ENCODE results near the gene ANO4.
"Not testable (repeated sequence)": the region's sequence is repeated elsewhere in the genome, so short reads cannot be mapped to it uniquely, and the experiment has no call there.

ANO4 gene

DNA sequence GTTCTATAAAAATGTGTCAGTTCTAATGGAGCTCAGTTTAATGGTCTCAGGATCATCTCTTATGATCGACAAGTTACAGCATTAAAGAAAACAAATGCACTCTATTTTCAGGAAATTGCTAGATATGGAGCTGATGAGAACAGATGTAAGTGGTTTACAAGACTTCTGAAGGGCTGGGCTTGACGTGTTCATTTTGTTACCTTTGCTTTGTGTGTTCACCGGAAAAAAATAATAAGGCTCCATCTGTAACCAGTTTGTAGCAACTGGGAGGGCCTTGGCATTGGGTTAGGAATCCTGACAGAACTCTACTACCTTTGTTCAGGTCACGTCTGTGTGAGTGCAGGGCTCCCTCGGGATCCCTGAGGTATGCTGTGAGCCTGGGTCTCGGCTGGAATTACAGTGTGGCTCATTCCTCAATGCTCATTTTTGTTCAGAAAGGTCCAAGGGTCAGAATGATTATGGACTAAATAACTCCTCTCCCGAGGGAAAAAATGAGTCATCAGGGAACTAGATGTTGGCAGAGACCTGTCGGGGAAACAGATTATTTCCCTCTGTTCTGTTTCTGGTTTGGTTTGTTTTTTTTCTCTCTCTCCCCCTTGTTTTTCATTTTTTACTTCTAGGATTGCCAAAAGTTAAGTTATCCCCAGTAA lies 257.4 kb downstream of the ANO4 start:
- no peak for DNase-seq

DNA sequence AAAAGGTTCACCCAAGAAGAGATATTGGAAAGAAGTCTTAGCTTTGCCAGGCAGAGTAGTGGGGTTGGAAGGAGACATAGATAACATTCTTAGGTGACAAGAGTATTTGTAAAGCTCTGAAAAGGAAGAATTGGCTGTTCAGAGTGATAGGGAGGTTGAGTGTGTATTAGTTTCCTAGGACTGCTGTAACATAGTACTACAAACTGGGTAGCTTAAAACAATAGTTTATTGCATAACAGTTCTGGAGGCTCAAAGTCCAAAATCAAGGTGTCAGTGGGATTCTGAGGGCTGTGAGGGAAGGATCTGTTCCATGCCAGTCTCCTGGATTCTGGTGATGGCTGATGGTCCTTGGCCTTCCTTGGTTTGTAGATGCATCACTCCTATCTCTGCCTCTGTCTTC lies 258.6 kb downstream of the ANO4 start:
- no peak for DNase-seq

DNA sequence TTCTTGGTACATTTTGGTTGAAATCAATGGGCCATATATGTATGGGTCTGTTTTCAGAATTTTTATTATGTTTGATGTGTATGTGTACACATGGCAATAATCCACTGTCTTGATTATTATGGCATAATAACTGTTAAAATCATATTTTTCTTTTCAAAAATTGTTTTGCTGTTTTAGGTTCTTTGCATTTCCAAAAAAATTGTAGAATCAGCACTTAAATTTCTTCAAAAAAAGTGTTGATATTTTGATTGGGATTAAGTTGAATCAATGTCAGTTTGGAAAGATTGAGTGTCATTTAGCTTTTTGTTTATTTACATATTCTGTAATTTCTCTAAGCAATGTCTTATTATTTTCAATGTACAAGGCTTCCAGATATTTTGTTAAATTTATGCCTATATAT lies 261.4 kb downstream of the ANO4 start:
- DNase-seq: no peak

DNA sequence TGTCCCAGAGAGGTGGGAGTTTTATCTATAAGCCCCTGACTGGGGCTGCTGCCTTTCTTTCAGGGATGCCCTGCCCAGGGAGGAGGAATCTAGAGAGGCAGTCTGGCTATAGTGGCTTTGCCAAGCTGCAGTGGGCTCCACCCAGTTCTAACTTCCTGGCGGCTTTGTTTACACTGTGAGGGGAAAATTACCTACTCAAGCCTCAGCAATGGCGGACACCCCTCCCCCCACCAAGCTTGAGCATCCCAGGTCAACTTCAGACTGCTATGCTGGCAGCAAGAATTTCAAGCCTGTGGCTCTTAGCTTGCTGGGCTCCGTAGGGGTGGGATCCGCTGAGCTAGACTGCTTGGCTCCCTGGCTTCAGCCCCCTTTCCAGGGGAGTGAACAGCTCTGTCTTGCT lies 267.9 kb downstream of the ANO4 start:
- not testable (repeated sequence) for DNase-seq

DNA sequence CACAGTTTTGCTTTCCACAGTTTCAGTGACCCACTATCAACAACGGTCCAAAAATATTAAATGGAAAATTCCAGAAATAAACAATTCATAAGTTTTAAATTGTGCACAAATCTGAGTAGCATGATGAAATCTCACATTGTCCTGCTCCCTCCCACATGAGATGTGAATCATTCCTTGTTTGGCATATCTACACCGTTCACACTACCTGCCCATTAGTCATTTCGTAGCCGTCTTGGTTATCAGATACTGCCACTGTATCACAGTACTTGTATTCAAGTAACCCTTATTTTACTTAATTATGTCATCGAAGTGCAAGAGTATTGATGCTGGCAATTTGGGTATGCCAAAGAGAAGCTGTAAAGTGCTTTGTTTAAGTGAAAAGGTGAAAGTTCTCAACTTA lies 270.1 kb downstream of the ANO4 start:
- DNase-seq: no peak

DNA sequence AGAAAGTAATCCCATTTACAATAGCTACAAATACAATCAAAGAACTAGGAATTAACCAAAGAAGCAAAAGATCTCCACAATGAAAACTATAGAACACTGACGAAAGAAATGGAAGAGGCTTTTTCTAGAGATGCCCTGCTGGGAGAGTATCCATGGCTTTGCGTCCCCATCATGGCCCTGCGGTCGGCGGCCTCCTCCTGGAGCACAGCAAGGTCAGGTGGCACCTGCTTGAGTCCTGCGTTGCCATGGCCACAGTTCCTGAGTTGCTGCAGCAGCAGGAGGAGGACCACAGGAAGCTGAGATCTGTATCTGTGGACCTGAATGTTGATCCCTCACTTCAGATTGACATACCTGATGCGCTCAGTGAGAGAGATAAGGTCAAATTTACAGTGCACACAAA lies 271.9 kb downstream of the ANO4 start:
- DNase-seq: no peak

DNA sequence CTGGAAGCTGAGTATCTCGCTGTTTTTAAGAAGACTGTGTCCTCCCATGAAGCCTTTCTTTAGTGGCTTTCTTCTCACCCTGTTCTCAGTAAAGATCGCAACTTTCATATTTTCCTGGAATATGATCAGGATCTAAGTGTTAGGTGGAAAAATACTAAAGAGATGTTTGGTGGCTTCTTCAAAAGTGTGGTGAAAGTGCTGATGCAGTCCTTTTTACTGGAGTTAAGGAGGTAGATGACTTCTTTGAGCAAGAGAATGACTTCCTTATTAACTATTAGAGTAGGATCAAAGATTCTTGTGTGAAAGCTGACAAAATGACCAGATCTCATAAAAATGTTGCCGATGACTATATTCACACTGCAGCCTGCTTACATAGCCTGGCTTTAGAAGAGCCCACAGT lies 273.8 kb downstream of the ANO4 start:
- no peak for DNase-seq

DNA sequence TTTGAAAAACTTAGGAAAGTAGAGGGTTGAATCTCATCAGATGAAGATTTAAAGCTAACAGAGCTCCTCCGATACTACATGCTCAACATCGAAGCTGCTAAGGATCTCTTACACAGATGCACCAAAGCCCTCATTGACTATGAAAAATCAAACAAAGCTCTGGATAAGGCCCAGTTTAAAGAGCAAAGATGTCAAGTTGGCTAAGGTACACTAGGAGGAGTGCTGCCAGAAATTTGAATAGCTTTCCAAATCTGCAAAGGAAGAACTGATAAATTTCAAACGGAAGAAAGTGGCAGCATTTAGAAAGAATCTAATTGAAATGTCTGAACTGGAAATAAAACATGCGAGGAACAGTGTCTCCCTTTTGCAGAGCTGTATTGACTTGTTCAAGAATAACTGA lies 274.3 kb downstream of the ANO4 start:
- no peak for DNase-seq

DNA sequence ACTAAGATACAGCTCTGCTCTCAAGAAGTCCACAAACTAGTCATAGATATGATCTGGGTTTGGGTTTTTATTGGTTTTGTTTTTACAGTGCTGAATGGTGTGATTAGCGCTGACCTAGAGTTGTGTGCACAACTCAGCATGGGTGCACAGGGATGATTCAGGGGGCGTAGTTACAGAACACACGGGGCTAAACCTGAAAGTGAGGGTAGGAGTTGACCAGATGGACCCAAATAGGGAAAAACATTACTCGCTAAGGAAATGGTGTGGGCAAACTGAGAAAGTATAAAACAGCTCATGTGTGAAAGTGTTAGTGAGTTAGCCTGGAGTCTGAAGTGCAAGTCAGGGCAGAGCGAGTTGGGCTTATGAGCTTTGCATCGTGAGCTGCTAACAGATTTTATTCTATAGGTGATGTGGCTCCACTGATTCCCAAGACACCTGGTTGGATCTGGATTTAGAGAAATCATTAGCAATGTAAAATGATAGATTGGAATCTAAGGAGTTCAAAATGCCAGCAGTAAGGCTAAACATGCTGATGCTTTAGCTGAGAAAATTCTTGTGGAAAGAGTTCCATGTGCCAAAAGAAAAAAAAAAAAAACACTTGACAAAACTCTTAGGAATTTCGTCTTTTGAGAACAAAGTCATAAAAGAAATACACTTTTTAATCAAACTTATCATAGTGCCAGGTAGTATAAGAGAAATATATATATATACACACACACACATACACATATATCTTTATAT lies 280.5 kb downstream of the ANO4 start:
- DNase-seq: no peak

DNA sequence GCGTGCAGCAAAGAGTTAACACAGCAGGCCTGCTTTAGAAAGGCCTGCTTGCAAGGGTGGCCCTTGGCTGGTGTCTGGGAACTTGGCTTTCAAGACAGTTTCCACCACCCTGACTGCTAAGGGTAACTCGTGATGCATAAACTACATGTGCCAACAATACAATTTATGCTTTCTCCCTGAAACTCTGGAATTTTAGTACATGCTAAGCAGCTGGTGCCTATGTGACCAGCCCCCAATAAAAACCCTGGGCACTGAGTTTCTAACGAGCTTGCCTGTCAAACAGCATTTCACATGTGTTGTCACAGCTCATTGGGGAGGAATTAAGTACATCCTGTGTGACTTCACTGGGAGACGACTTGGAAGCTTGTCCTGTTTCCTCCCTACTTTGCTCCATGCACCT lies 282.3 kb downstream of the ANO4 start:
- DNase-seq: no peak

DNA sequence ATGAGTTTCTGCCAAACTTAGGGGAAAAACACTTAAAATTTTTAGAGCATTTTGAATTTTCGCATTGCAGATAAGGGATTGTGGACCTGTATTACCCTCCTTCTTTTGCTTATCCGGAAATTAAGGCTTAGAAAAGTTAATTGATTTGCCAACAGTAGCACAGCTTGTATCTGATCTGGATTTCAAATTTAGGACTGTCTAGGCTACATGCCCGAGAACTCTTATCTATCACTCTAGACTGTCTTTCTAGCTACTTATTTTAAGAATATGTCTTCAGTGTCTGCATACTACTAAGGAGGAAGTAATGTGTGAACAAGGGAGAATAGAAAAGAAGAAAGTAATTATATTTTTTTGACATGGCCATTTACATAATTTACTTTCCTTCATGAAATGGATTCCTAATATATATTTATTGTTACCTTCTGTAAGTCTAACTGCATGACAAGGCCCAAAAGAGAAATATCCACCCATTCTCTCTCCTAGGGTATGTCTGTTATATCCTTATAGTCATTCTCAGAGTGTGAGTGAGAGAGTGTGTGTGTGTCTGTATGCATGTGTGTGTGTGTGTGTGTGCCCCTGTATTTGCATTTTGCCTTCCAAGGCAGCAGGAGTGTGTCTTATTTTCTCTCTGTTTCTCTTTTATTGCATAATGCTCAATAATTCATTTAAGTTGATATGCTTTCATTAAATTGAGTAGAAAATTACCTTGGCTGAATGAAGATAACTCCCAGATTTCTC lies 283.4 kb downstream of the ANO4 start:
- DNase-seq: no peak

DNA sequence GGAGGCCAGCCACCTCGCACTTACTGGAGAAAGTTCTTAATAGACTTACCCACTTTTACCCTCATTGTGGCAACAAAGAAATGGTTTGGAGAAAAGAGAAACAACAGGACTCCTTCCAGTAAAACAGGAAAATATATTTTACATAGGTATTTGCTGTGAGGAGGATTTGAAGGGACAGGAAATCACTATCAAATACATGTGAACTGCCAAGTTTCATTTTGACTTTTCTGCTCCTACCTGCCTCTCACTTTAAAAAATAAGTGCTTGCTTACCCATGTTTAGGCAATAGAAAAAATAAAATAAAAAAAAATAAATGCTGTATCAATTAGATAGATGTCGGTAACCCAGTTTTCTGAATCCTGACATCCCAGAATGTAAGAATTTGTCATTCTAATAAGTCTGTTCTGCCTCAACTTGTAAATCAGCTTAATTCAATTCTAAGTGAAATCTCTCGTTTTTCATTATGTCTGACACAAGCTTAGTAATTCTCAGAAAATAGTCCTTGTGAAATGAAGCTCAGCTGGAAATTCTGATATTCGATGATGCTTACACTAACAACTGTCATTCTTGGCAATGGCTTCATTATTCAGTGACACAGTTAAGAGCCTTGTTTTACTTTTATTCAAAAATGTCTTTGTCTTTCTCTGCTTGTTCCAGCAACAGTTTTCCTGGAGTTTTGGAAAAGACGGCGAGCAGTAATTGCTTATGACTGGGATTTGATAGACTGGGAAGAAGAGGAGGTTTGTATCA lies 284.1 kb downstream of the ANO4 start:
- no peak for DNase-seq

DNA sequence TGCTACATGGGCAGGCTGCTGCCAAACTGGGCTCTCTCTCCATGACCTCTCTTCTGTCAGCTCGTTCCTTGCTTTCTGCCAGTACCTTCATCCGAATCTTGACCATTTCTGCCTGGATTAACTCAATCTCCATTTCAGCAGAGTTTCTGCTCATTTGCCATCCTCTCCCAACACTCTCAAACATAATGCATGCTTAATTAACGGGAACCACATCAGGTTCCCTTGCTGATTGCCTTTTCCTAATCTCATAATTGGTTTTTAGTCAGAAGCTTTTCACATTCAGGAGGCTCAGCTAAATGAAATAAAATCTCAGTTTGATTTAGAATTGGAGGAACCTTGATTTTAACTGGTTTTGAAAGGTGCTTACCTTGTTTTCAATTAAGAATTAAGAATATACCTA lies 288.1 kb downstream of the ANO4 start:
- DNase-seq: no peak

DNA sequence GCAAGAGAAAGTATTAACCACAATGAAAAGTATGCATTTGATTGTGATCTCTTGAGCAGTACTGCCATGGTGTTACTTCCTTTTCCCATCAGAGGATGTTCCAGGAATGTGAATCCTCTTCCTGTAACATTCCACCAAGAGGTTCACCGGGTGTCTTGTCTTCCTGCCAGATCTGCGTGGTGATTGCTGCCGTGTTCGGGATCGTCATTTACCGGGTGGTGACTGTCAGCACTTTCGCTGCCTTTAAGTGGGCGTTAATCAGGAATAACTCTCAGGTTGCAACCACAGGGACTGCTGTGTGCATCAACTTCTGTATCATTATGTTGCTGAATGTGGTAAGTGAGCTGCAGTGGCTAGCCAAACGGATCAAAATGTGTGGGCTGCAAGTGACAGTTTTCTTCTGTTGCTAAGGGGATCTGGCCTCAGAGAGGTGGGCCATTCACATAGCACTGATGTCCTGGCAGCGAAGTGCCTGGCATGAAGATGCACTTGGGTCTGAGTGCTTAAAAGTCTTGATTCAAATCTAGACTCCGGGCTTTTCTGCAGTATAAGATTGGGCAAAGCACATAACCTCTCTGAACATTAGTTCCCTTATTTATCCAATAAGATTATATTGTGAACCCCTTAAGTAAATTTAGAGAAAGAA lies 292.0 kb downstream of the ANO4 start:
- no peak for DNase-seq

DNA sequence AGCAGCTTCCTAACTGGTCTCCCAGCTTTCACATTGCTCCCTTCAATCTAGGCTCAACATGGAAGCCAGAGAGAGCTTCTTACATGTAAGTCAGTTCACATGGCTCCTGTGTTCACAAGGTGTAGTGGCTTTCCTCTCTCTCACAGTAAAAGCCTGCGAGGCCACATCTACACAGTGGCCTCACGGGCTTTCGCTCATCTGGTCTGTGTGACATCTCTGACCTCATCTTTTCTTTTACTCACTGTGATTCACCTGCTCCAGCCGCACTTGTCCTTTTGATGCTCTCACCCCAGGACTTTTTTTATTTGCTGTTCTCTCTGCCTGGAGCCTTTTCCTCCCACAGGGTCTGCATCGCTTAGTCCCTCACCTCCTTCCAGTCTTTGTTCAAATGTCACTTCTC lies 293.3 kb downstream of the ANO4 start:
- no peak for DNase-seq

DNA sequence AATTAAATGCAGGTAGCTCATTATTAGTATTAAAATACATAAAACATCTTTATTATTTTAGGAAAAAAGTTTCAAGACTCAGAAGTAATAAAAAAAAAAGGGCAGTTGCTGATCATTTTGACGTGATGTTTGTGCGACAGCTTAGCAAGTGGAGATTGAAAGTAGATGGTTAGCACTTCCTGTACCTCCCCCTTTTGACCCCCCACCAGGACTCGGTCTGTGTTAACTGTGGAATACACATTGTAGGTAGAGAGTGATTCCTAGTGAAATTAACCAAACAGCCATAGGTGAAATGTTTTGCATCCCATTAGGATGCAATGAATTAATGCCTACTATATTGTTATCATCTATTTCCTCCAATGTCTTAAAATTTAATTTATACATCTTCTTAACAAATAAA lies 294.7 kb downstream of the ANO4 start:
- no peak for DNase-seq

DNA sequence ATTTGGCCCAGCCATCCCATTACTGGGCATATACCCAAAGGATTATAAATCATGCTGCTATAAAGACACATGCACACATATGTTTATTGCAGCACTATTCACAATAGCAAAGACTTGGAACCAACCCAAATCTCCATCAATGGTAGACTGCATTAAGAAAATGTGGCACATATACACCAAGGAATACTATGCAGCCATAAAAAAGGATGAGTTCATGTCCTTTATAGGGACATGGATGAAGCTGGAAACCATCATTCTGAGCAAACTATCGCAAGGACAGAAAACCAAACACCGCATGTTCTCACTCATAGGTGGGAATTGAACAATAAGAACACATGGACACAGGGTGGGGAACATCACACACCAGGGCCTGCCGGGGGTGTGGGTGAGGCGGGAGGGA lies 295.6 kb downstream of the ANO4 start:
- not testable (repeated sequence) for DNase-seq

DNA sequence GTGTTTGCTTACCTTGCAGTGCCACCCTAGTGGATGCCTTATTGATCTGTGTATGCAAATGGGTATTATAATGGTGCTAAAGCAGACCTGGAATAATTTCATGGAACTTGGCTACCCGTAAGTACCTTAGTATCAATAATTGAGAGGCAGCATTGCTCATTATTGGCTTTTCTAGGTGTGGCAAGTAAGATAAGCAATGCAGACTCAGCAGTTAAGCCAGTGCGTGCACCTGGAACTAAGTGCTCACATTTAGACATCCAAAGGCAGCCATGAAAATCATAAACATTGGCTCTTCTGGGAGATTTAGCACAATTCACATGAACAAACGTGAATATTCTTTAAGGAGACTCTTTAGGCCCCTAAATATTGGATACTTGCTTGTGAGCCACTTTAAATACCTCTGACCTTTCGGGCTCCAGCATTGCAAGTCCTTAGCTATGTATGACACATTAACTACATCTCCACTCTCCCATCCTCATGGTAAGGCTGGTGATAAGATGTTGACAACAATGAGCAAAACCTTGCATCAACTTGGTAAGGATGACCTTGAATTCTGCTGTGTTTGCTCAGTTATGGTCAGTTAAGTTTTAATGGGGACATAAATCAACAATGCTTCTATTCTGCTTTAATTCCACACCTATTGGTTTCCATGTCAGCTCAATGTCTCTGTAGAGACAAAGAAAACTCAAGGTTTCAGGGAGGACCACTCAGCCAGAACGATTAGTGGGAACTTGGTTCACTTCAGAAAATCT lies 303.4 kb downstream of the ANO4 start:
- no peak for DNase-seq

DNA sequence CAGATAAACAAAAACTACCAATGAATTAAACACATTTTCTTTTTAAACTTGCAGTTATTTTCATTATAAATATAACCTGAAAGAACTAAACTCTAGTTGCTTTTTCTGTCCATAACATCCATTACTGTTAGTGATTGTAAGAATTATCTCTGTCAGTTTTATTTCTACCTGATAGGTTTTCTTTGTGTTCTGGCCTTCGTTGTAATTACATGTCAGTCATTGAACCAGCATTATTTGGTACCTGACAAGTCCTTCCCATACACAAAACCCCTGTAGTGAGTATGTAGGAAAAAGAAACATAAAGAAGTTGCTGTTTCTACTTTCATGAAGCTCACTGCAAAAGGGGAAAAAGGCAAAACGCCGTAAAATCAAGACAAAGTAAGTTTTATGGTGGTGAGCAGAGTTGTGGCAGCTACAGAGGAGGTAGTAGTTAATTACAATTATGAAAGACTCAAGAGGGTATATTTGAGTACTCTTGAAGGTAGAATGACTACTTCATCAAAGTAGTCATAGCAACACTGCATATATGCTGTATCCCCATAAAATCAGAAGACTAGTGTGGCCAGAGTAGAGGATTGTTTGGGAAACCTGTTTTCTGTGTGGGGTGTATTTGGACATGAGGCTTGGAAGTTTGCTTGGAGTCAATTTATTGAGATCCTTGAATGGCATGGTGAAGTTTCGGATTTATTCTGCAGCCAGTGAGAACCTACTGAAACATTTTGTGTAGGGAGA lies 312.6 kb downstream of the ANO4 start:
- no peak for DNase-seq

DNA sequence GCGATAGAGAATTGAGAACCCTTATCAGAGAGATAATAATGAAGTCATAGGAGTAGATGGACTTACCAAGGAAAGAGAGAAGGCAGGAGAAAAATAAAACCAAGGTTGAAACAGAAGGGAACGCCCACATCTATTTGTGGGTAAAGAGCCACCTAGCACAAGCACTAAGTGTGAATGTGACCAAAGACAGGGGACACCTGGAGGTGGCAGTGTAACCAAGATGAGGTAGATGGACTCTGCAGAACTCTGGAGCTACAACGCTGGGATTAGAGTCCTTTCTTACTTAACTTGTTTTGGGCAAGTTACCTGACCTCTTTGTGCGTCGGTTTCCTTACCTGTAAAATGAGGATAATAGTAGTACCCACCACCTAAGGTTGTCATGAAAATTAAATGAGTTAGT lies 313.6 kb downstream of the ANO4 start:
- no peak for DNase-seq

DNA sequence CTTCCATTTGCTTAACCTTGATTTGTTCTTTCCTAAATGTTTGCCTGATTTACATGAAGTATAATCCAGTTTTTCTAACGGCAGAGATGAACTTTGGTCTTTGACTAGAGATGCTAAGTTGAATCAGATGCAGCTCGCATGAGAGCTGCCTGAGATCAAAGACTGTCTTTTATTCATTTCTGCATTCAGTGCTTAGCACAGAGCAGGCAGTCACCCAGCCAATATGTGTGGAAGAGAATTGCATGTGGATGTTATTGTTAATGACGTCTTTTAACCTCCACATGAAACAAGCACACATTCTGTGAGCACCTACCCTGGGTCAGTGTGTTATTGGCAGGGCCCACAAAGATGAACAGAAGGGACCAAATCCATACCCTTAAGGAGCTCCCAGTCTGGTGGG lies 316.3 kb downstream of the ANO4 start:
- DNase-seq: no peak

DNA sequence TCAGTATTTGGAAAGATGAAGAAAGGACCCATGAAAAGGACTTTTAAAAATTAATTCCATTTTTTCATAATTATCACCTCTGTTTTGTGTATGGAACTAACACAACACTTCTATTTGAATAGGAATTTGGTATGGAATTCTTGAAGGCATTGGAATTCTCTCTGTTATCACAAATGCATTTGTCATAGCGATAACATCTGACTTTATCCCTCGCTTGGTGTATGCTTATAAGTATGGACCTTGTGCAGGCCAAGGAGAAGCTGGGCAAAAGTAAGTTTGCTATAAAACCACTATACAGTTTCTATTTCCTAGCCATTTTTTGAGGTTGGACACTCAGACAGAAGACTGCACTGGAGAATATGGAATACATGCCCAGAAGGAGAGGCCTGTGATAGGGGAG lies 316.9 kb downstream of the ANO4 start:
- no peak for DNase-seq
